Panc1 (cell line): Measurements from ENCODE around the gene PLOD3. TPM values are rescaled to one million over a fixed set of nuclear protein-coding genes. Genes with fewer than 3 reads are reported as not detected.

Experiments used
- ATAC-seq: fragments of 200-7000 bp; cut with Tn5 transposase; 2 replicates; pipeline ENCODE4 v1.9.1; 2020; ENCODE audit warnings: mild to moderate bottlenecking, moderate library complexity
- BruUV-seq: library from RNA; stranded (reverse); fragments of 400-500 nt; replicated peaks from 2 replicates; lab custom pipeline; 2021; lab: Mats Ljungman, UMichigan
- CTCF ChIA-PET: fragments of 300-600 bp; sonication (Branson Sonifier 250); formaldehyde crosslinking; loops from one replicate; lab custom pipeline; 2022; ENCODE audit warnings: antibody characterized with exemption; lab: Charles Lee
- POLR2A ChIA-PET: fragments of 300-600 bp; sonication (Branson Sonifier 250); formaldehyde crosslinking; loops from one replicate; lab custom pipeline; 2022; ENCODE audit warnings: antibody characterized with exemption; lab: Charles Lee
- DNase-seq: peaks from one replicate; pipeline ENCODE4 v3.0.0-alpha.2; 2010; ENCODE audit warnings: low read depth, low spot score
- H3K27ac ChIP-seq: 2 replicates; pipeline ENCODE4 v1.5.1; 2011; ENCODE audit warnings: mild to moderate bottlenecking, low read length, inconsistent platforms
- H3K27me3 ChIP-seq: fragments of 200-500 bp; sonication (Bioruptor generic); 2 replicates; pipeline ENCODE4 v1.6.0; 2014; ENCODE audit warnings: low read length, inconsistent platforms; ENCODE audit not compliant: control insufficient read depth, insufficient read depth
- H3K36me3 ChIP-seq: fragments of 200-500 bp; sonication (Bioruptor generic); 2 replicates; pipeline ENCODE4 v1.5.1; 2014; ENCODE audit warnings: inconsistent platforms, mild to moderate bottlenecking, low read length, moderate library complexity; ENCODE audit not compliant: control insufficient read depth, insufficient read depth
- H3K4me1 ChIP-seq: 2 replicates; pipeline ENCODE4 v1.5.1; 2011; ENCODE audit warnings: inconsistent platforms, mild to moderate bottlenecking, low read length, moderate library complexity; ENCODE audit not compliant: control insufficient read depth, insufficient read depth
- H3K4me3 ChIP-seq, 2 experiments: 2 replicates each; pipeline ENCODE4 v1.5.1; 2011 to 2012; ENCODE audit warnings: low read depth in 2 of 2, low read length in 2 of 2, mild to moderate bottlenecking in 2 of 2, inconsistent platforms in 1 of 2, moderate library complexity in 1 of 2
- H3K9me3 ChIP-seq: fragments of 200-500 bp; sonication (Bioruptor generic); 2 replicates; pipeline ENCODE4 v1.5.1; 2014; ENCODE audit warnings: low read depth, mild to moderate bottlenecking, inconsistent platforms, low read length, moderate library complexity; ENCODE audit not compliant: control insufficient read depth, insufficient read depth
- POLR2AphosphoS5 ChIP-seq: IDR thresholded peaks from 2 replicates; pipeline ENCODE4 v1.6.1; 2012; ENCODE audit warnings: mild to moderate bottlenecking, low read depth, low read length, moderate library complexity
- SIN3A ChIP-seq: IDR thresholded peaks from 2 replicates; pipeline ENCODE4 v1.6.1; 2012; ENCODE audit warnings: low read depth, mild to moderate bottlenecking, low read length, moderate library complexity, borderline replicate concordance; ENCODE audit not compliant: insufficient read depth
- TCF7L2 ChIP-seq: IDR thresholded peaks from 2 replicates; pipeline ENCODE4 v1.6.1; 2011; ENCODE audit warnings: mild to moderate bottlenecking, low read depth, low read length, inconsistent platforms
- in situ Hi-C: cut with HindIII; loops from 2 replicates; pipeline ENCODE4 v1.10.0; 2016; ENCODE audit warnings: low sequenced_read_pairs, low pct_unique_long_range_greater_than_20kb
- intact Hi-C: fragments of 100-400 bp; cut with micrococcal nuclease; formaldehyde crosslinking; loops from one replicate; pipeline ENCODE4 v1.10.0; 2022; ENCODE audit not compliant: unreplicated experiment
- total RNA-seq: library from RNA; stranded (reverse); gene quantifications from one replicate; pipeline ENCODE4 v1.2.1, GENCODE V29; 2021; ENCODE audit not compliant: unreplicated experiment
- TF ChIP-seq, protein P1 (sequence below): fragments of 450-650 bp; IDR thresholded peaks from 2 replicates; pipeline ENCODE4 v1.5.1; 2017; ENCODE audit warnings: mild to moderate bottlenecking
- TF ChIP-seq, protein P2 (sequence below), 2 experiments: IDR thresholded peaks; 2 replicates each; pipeline ENCODE4 v1.6.1; 2011 to 2012; ENCODE audit warnings: low read depth in 2 of 2, control low read depth in 1 of 2, low read length in 1 of 2, mild to moderate bottlenecking in 1 of 2, moderate library complexity in 1 of 2; ENCODE audit not compliant: insufficient read depth in 1 of 2

Gene PLOD3
- total RNA-seq, 1 experiment from 2014 or later = 93.0 TPM

DNA sequence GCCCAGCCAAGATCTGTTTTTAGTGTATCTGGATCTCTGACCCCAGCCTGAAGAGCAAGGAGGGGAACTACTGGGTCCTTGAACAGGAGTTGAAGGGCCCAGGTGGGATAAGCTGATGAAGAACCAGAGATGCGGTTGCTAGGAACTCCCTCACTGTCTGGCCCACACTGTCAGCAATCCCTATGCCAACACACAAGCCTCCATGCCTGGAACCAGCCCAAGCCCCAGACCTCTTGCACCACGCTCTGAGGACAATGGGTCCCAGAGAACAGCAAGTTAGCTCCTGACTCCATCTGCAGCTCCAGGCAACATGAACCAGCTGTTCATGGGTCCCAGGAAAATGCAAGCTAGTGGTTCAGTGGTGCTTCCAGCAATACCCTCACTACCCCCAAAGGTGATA, 39.7 kb downstream of the PLOD3 start:
- POLR2A ChIA-PET = no interaction called here

DNA sequence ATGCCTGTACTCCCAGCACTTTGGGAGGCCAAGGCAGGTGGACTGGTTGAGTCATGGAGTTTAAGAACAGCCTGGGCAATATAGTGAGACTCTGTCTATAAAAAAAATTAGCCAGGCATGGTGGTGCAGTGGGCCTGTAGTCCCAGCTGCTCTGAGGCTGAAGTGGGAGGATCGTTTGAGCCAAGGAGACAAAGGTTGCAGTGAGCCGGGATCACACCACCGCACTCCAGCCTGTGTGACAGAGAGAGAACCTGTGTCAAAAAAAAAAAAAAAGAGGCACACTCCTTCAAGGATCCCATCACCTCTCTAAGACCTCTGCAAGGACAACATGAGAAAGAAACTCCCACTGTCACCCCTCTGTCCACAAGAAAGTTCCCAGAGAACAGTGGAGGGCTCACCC, 41.7 kb downstream of the PLOD3 start:
- POLR2A ChIA-PET = no interaction called here

More for the DNA sequence above, 39.7 kb downstream of the PLOD3 start:
- Histone ChIP-seq H3K27ac (no peak overlapping the region), H3K27me3 (0 out of 2 replicates have a peak, but pooled peaks cover 2% of the 10 kb centered on the region), H3K4me1 (peaks cover 14% of the 10 kb centered on the region), H3K4me3 (no peak overlapping the region), H3K36me3 (no peaks in the 10 kb centered on the region), H3K9me3 (no peaks in the 10 kb centered on the region)
- CTCF ChIA-PET = interaction anchor here (2.1 kb wide), 1 partner anchor 15 kb away, joined by 17 read pairs; no protein-coding TSS in a partner anchor
- in situ Hi-C loops = no loop called here
- BruUV-seq = no TSS peak
- DNase-seq = no peak
- TF ChIP-seq, protein P1, sequence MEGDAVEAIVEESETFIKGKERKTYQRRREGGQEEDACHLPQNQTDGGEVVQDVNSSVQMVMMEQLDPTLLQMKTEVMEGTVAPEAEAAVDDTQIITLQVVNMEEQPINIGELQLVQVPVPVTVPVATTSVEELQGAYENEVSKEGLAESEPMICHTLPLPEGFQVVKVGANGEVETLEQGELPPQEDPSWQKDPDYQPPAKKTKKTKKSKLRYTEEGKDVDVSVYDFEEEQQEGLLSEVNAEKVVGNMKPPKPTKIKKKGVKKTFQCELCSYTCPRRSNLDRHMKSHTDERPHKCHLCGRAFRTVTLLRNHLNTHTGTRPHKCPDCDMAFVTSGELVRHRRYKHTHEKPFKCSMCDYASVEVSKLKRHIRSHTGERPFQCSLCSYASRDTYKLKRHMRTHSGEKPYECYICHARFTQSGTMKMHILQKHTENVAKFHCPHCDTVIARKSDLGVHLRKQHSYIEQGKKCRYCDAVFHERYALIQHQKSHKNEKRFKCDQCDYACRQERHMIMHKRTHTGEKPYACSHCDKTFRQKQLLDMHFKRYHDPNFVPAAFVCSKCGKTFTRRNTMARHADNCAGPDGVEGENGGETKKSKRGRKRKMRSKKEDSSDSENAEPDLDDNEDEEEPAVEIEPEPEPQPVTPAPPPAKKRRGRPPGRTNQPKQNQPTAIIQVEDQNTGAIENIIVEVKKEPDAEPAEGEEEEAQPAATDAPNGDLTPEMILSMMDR = no peak
- no peak for TF ChIP-seq POLR2AphosphoS5
- TF ChIP-seq TCF7L2 = no peak
- TF ChIP-seq SIN3A = no peak
- TF ChIP-seq, protein P2, sequence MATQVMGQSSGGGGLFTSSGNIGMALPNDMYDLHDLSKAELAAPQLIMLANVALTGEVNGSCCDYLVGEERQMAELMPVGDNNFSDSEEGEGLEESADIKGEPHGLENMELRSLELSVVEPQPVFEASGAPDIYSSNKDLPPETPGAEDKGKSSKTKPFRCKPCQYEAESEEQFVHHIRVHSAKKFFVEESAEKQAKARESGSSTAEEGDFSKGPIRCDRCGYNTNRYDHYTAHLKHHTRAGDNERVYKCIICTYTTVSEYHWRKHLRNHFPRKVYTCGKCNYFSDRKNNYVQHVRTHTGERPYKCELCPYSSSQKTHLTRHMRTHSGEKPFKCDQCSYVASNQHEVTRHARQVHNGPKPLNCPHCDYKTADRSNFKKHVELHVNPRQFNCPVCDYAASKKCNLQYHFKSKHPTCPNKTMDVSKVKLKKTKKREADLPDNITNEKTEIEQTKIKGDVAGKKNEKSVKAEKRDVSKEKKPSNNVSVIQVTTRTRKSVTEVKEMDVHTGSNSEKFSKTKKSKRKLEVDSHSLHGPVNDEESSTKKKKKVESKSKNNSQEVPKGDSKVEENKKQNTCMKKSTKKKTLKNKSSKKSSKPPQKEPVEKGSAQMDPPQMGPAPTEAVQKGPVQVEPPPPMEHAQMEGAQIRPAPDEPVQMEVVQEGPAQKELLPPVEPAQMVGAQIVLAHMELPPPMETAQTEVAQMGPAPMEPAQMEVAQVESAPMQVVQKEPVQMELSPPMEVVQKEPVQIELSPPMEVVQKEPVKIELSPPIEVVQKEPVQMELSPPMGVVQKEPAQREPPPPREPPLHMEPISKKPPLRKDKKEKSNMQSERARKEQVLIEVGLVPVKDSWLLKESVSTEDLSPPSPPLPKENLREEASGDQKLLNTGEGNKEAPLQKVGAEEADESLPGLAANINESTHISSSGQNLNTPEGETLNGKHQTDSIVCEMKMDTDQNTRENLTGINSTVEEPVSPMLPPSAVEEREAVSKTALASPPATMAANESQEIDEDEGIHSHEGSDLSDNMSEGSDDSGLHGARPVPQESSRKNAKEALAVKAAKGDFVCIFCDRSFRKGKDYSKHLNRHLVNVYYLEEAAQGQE (IDR thresholded peaks at IDR 0.05; ENCODE audit: insufficient read depth in 1 of 2, low read depth in 2 of 2, low read length in 1 of 2) = no peak
- ATAC-seq = no peak
- intact Hi-C loops = no loop called here

More for the DNA sequence above, 41.7 kb downstream of the PLOD3 start:
- TF ChIP-seq SIN3A (no peak), POLR2AphosphoS5 (no peak), TCF7L2 (no peak)
- TF ChIP-seq, protein P1 = no peak
- TF ChIP-seq, protein P2 (IDR thresholded peaks at IDR 0.05; ENCODE audit: insufficient read depth in 1 of 2, low read depth in 2 of 2, low read length in 1 of 2) = no peak
- Histone ChIP-seq H3K27me3 (peaks cover 13% of the 10 kb centered on the region), H3K4me1 (peaks cover 22% of the 10 kb centered on the region), H3K4me3 (no peak overlapping the region), H3K36me3 (no peaks in the 10 kb centered on the region), H3K27ac (no peak overlapping the region), H3K9me3 (no peaks in the 10 kb centered on the region)
- intact Hi-C loops (no loop called here), in situ Hi-C loops (no loop called here)
- ATAC-seq (no peak), DNase-seq (no peak)
- CTCF ChIA-PET = no interaction called here
- no TSS peak for BruUV-seq
